Measurements from ENCODE around the gene PRRC2B.

GRCh38 chr9:131387394-131387793 is 6.5 kb upstream of the PRRC2B start:
- no peak for TF ChIP-seq NFE2L2 (IDR thresholded peaks at IDR 0.05; ENCODE audit: low read length)
- TF ChIP-seq SAP130 (CRISPR knock-in tag; IDR thresholded peaks at IDR 0.05; ENCODE audit: low read depth) = no peak
- no peak for TF ChIP-seq SP2 (CRISPR knock-in tag; IDR thresholded peaks at IDR 0.05)
- TF ChIP-seq RBM39 (IDR thresholded peaks at IDR 0.05; ENCODE audit: low read depth, low read length, poor library complexity, severe bottlenecking) = no peak
- TF ChIP-seq HDAC1 (CRISPR knock-in tag; IDR thresholded peaks at IDR 0.05) = no peak
- TF ChIP-seq NBN (conservative IDR thresholded peaks at IDR 0.05) = no peak
- no peak for TF ChIP-seq ZNF687 (CRISPR knock-in tag; IDR thresholded peaks at IDR 0.05)
- TF ChIP-seq TCF7 (IDR thresholded peaks at IDR 0.05; ENCODE audit: low read depth) = no peak
- TF ChIP-seq RBAK (CRISPR knock-in tag; IDR thresholded peaks at IDR 0.05) = no peak
- no peak for TF ChIP-seq U2AF2 (IDR thresholded peaks at IDR 0.05; ENCODE audit: low read depth, low read length)
